Measurements from ENCODE around the gene POLN.

GRCh38 chr4:2047781-2048581 is 193.9 kb downstream of the POLN start:
- no peak for TF ChIP-seq CTCF (IDR thresholded peaks at IDR 0.05)
- TF ChIP-seq IRF2 (CRISPR knock-in tag; IDR thresholded peaks at IDR 0.05; ENCODE audit: borderline replicate concordance, low read depth): no peak

Data from WTC11 (cell line).